SK-N-SH treated with all-trans-retinoic acid at 6 μM for 48 hours (cell line): ENCODE data around the gene METTL8.
A peak's percentile ranks its signal among the peaks of the same experiment; 100 is the strongest.

Experiments
- ATAC-seq: fragments of 200-7000 bp; cut with Tn5 transposase; 3 replicates; pipeline ENCODE4 v1.9.1; 2020; ENCODE audit warnings: mild to moderate bottlenecking, moderate library complexity
- ARNTL ChIP-seq: fragments of 450-650 bp; formaldehyde crosslinking; IDR thresholded peaks from 2 replicates; pipeline ENCODE4 v1.5.0; 2020; ENCODE audit warnings: low read depth, mild to moderate bottlenecking, moderate library complexity, borderline replicate concordance
- BACH2 ChIP-seq: fragments of 250-450 bp; sonication (Bioruptor Pico); IDR thresholded peaks from 2 replicates; pipeline ENCODE4 v1.9.0; 2021; ENCODE audit warnings: mild to moderate bottlenecking, borderline replicate concordance
- CREB5 ChIP-seq: fragments of 250-450 bp; sonication (Bioruptor Pico); IDR thresholded peaks from 2 replicates; pipeline ENCODE4 v1.5.1; 2020; ENCODE audit warnings: low read depth, mild to moderate bottlenecking, moderate library complexity
- CSDC2 ChIP-seq: fragments of 250-450 bp; sonication (Bioruptor Pico); IDR thresholded peaks from 2 replicates; pipeline ENCODE4 v1.5.0; 2020; ENCODE audit warnings: mild to moderate bottlenecking, moderate library complexity
- CSRNP3 ChIP-seq: fragments of 250-450 bp; sonication (Bioruptor Pico); IDR thresholded peaks from 2 replicates; pipeline ENCODE4 v1.5.1; 2021; ENCODE audit warnings: mild to moderate bottlenecking, moderate library complexity
- GLIS3 ChIP-seq: fragments of 250-450 bp; sonication (Bioruptor Pico); IDR thresholded peaks from 2 replicates; pipeline ENCODE4 v1.5.0; 2020; ENCODE audit warnings: mild to moderate bottlenecking, moderate library complexity
- OSR1 ChIP-seq: fragments of 250-450 bp; sonication (Bioruptor Pico); IDR thresholded peaks from 2 replicates; pipeline ENCODE4 v1.8.0; 2022; ENCODE audit warnings: moderate library complexity, mild to moderate bottlenecking, inconsistent platforms
- POU6F1 ChIP-seq: fragments of 250-450 bp; sonication (Bioruptor Pico); IDR thresholded peaks from 2 replicates; pipeline ENCODE4 v1.8.0; 2021; ENCODE audit warnings: low read depth, mild to moderate bottlenecking, moderate library complexity, borderline replicate concordance
- PPARA ChIP-seq: fragments of 250-450 bp; sonication (Bioruptor Pico); IDR thresholded peaks from 2 replicates; pipeline ENCODE4 v1.5.0; 2020; ENCODE audit warnings: mild to moderate bottlenecking, borderline replicate concordance
- RARB ChIP-seq: fragments of 250-450 bp; sonication (Bioruptor Pico); IDR thresholded peaks from 2 replicates; pipeline ENCODE4 v1.8.0; 2021; ENCODE audit warnings: mild to moderate bottlenecking, moderate library complexity
- SNAI2 ChIP-seq: fragments of 250-450 bp; sonication (Bioruptor Pico); IDR thresholded peaks from 2 replicates; pipeline ENCODE4 v1.5.0; 2020; ENCODE audit warnings: mild to moderate bottlenecking, moderate library complexity
- TCF4 ChIP-seq: fragments of 250-450 bp; sonication (Bioruptor Pico); IDR thresholded peaks from 2 replicates; pipeline ENCODE4 v1.8.0; 2021; ENCODE audit warnings: mild to moderate bottlenecking, moderate library complexity, borderline replicate concordance
- TOX ChIP-seq: fragments of 250-450 bp; sonication (Bioruptor Pico); IDR thresholded peaks from 2 replicates; pipeline ENCODE4 v1.8.0; 2021; ENCODE audit warnings: mild to moderate bottlenecking, moderate library complexity, borderline replicate concordance
- TSHZ2 ChIP-seq: fragments of 250-450 bp; sonication (Bioruptor Pico); IDR thresholded peaks from 2 replicates; pipeline ENCODE4 v1.5.0; 2020; ENCODE audit warnings: mild to moderate bottlenecking, moderate library complexity
- ZC3H10 ChIP-seq: fragments of 250-450 bp; sonication (Bioruptor Pico); IDR thresholded peaks from 2 replicates; pipeline ENCODE4 v1.5.1; 2021; ENCODE audit warnings: mild to moderate bottlenecking, moderate library complexity
- ZFP3 ChIP-seq: fragments of 250-450 bp; sonication (Bioruptor Pico); IDR thresholded peaks from 2 replicates; pipeline ENCODE4 v1.5.0; 2020; ENCODE audit warnings: mild to moderate bottlenecking, moderate library complexity
- ZFP30 ChIP-seq: fragments of 450-650 bp; formaldehyde crosslinking; IDR thresholded peaks from 2 replicates; pipeline ENCODE4 v1.5.0; 2022; ENCODE audit warnings: mild to moderate bottlenecking, moderate library complexity
- ZNF565 ChIP-seq: fragments of 450-650 bp; formaldehyde crosslinking; conservative IDR thresholded peaks from 2 replicates; pipeline ENCODE4 v1.5.0; 2020; ENCODE audit warnings: low read depth, mild to moderate bottlenecking, moderate library complexity
- ZNF70 ChIP-seq: fragments of 450-650 bp; formaldehyde crosslinking; IDR thresholded peaks from 2 replicates; pipeline ENCODE4 v1.5.0; 2020; ENCODE audit warnings: mild to moderate bottlenecking, moderate library complexity
- ZNF8 ChIP-seq: fragments of 450-650 bp; formaldehyde crosslinking; IDR thresholded peaks from 2 replicates; pipeline ENCODE4 v1.5.0; 2020; ENCODE audit warnings: mild to moderate bottlenecking, moderate library complexity

The METTL8 gene

GRCh38 chr2:171342067-171342413, 91.8 kb downstream of the METTL8 start:
- TF ChIP-seq OSR1, result no peak
- no peak for TF ChIP-seq ZC3H10 (CRISPR knock-in tag)
- peak; percentile 78 for ATAC-seq

GRCh38 chr2:171341394-171342066, 92.3 kb downstream of the METTL8 start:
- no peak; the same call in 2 of the 3 replicates for ATAC-seq
- TF ChIP-seq TCF4 (CRISPR knock-in tag) (no peak), ARNTL (CRISPR knock-in tag) (no peak), SNAI2 (CRISPR knock-in tag) (no peak), CREB5 (CRISPR knock-in tag) (no peak), BACH2 (no peak), ZNF8 (CRISPR knock-in tag) (no peak), ZNF70 (CRISPR knock-in tag) (no peak), CSDC2 (CRISPR knock-in tag) (no peak), ZFP3 (CRISPR knock-in tag) (no peak), POU6F1 (CRISPR knock-in tag) (no peak), TOX (CRISPR knock-in tag) (no peak), ZC3H10 (CRISPR knock-in tag) (no peak), OSR1 (no peak), TSHZ2 (CRISPR knock-in tag) (no peak), GLIS3 (CRISPR knock-in tag) (no peak), CSRNP3 (CRISPR knock-in tag) (no peak)

- no peak for ATAC-seq
- TF ChIP-seq CREB5 (CRISPR knock-in tag) (no peak), TCF4 (CRISPR knock-in tag) (no peak), SNAI2 (CRISPR knock-in tag) (no peak), ZNF565 (CRISPR knock-in tag) (no peak), ARNTL (CRISPR knock-in tag) (no peak), ZFP30 (CRISPR knock-in tag) (no peak), RARB (CRISPR knock-in tag) (no peak), OSR1 (no peak), PPARA (CRISPR knock-in tag) (no peak), ZC3H10 (CRISPR knock-in tag) (no peak), POU6F1 (CRISPR knock-in tag) (no peak), ZNF70 (CRISPR knock-in tag) (no peak), BACH2 (no peak), TOX (CRISPR knock-in tag) (no peak)
Measured at GRCh38 chr2:171334946-171335345, 98.8 kb downstream of the METTL8 start.
